Measurements from ENCODE around the gene CRHR2. TPM values are rescaled to one million over a fixed set of nuclear protein-coding genes. Genes with fewer than 3 reads are reported as not detected.
A peak's percentile ranks its signal among the peaks of the same experiment; 100 is the strongest.

CRHR2 gene
- total RNA-seq, 3 donors from 2014 or later (not counting 1 experiment from before 2014, with no cell fraction given): not detected

DNA sequence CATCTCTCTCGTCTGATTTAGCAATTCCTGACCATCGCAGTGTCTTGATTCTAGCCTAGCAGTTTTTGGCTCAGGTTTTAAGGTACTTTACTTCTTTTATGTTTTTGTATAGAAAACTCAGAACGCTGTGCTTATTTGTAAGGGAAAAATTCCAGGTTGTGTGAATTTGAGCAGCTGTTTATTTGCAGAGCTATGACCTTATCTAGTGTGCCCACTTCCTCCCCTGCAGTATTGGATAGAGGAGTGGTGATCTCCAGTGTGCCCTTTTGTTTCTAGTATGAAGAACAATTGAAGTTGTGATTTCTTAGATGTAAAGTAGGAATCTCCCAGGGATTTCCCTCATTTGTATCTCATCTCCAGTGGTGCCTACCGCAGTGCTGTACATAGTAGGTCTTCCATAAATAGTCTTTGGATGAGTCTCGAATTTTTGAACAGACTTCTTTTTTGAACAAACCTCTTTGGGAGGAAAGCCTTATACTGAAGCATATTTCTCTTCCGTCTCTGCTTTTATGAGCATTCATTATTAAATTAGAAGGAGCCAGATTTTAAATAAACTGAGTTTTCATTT lies 47.5 kb downstream of the CRHR2 start:
- H3K4me1 ChIP-seq (ENCODE audit: control insufficient read depth, insufficient read depth, low read length): no peaks in the 10 kb centered on the region
- intact Hi-C loops (cut with micrococcal nuclease): no loop called here
- Mint-ChIP-seq H3K9me3 (no peaks in the 10 kb centered on the region), H3K4me1 (no peaks in the 10 kb centered on the region), H3K27ac (peak overlapping the region; percentile 3 to 38), H3K4me3 (no peak overlapping the region), H3K36me3 (peaks cover 24% of the 10 kb centered on the region), H3K27me3 (ENCODE audit: low read depth in 2 of 2) (no peaks in the 10 kb centered on the region)
- H3K27me3 ChIP-seq (ENCODE audit: control insufficient read depth, insufficient read depth, low read length): no peaks in the 10 kb centered on the region
- H3K36me3 ChIP-seq (ENCODE audit: control insufficient read depth, insufficient read depth, low read length): peaks cover 50% of the 10 kb centered on the region
- 98% methylated on average over 6 of the region's 6 CpGs for WGBS (ENCODE audit: insufficient coverage)
- H3K27ac ChIP-seq (ENCODE audit: low read length): no peak overlapping the region
- TF ChIP-seq, protein P1, sequence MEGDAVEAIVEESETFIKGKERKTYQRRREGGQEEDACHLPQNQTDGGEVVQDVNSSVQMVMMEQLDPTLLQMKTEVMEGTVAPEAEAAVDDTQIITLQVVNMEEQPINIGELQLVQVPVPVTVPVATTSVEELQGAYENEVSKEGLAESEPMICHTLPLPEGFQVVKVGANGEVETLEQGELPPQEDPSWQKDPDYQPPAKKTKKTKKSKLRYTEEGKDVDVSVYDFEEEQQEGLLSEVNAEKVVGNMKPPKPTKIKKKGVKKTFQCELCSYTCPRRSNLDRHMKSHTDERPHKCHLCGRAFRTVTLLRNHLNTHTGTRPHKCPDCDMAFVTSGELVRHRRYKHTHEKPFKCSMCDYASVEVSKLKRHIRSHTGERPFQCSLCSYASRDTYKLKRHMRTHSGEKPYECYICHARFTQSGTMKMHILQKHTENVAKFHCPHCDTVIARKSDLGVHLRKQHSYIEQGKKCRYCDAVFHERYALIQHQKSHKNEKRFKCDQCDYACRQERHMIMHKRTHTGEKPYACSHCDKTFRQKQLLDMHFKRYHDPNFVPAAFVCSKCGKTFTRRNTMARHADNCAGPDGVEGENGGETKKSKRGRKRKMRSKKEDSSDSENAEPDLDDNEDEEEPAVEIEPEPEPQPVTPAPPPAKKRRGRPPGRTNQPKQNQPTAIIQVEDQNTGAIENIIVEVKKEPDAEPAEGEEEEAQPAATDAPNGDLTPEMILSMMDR (IDR thresholded peaks at IDR 0.05): no peak
- ATAC-seq (no peak), DNase-seq (no peak)
- no peak overlapping the region for H3K4me3 ChIP-seq (ENCODE audit: low read length)
- no peaks in the 10 kb centered on the region for H3K9me3 ChIP-seq (ENCODE audit: control insufficient read depth, insufficient read depth, low read length)

DNA sequence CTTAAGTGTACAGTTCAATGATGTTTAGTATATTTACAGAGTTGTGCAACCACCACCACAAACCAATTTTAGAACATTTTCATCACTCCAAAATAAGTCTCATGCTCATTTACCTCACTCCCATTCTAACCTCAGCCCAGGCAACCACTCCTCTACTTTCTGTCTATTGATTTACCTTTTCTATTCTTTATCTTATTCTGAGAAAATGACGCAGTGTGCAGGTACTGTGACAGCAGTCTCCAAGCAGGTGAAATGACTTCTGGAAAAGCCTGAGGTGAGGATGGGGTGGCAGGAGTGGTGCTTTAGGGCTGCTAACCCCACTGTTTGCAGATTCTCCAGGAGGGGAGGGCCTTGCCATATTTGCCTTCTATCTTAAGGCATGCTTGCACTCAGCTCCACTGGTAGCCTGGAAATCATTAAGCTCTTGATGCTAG lies 48.0 kb downstream of the CRHR2 start:
- ATAC-seq (no peak), DNase-seq (no peak)
- intact Hi-C loops (cut with micrococcal nuclease): no loop called here
- H3K4me1 Mint-ChIP-seq: no peaks in the 10 kb centered on the region
- no peak overlapping the region for H3K4me3 ChIP-seq (ENCODE audit: low read length)
- H3K36me3 Mint-ChIP-seq: peaks cover 26% of the 10 kb centered on the region
- H3K9me3 ChIP-seq (ENCODE audit: control insufficient read depth, insufficient read depth, low read length): no peaks in the 10 kb centered on the region
- no peaks in the 10 kb centered on the region for H3K27me3 Mint-ChIP-seq (ENCODE audit: low read depth in 2 of 2)
- WGBS (ENCODE audit: insufficient coverage): 100% methylated on average over 1 of the region's 1 CpG
- H3K9me3 Mint-ChIP-seq: no peaks in the 10 kb centered on the region
- no peak overlapping the region for H3K27ac ChIP-seq (ENCODE audit: low read length)
- no peak overlapping the region for H3K4me3 Mint-ChIP-seq
- H3K4me1 ChIP-seq (ENCODE audit: control insufficient read depth, insufficient read depth, low read length): no peaks in the 10 kb centered on the region
- TF ChIP-seq, protein P1 (IDR thresholded peaks at IDR 0.05): no peak
- H3K36me3 ChIP-seq (ENCODE audit: control insufficient read depth, insufficient read depth, low read length): peaks cover 55% of the 10 kb centered on the region
- H3K27ac Mint-ChIP-seq: peak overlapping the region; percentile 3 to 38
- H3K27me3 ChIP-seq (ENCODE audit: control insufficient read depth, insufficient read depth, low read length): no peaks in the 10 kb centered on the region

DNA sequence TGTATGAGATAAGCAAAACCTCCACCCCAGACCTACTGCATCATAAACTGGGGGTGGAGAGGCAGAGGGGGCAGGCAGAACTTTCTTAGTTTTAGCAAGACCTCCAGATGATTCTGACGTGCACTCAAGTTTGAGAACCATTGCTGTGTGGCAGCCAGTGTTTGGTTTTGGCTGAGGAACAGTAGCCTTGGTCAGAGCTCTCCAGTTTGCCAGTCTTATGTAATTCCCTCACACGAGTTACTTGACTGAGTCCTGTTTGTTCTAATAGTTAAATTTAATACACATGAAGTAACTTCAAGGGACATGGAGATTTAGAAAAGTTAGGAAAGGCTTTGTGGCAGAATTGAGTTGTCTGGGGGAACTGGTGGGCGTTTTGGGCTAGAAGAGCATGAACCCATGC lies 49.0 kb downstream of the CRHR2 start:
- no peaks in the 10 kb centered on the region for H3K9me3 ChIP-seq (ENCODE audit: control insufficient read depth, insufficient read depth, low read length)
- no peak overlapping the region for H3K27ac ChIP-seq (ENCODE audit: low read length)
- DNase-seq (no peak), ATAC-seq (no peak)
- no peaks in the 10 kb centered on the region for H3K27me3 ChIP-seq (ENCODE audit: control insufficient read depth, insufficient read depth, low read length)
- H3K4me3 ChIP-seq (ENCODE audit: low read length): no peak overlapping the region
- Mint-ChIP-seq H3K27me3 (ENCODE audit: low read depth in 2 of 2) (no peaks in the 10 kb centered on the region), H3K4me1 (no peaks in the 10 kb centered on the region), H3K36me3 (peaks cover 35% of the 10 kb centered on the region), H3K4me3 (no peak overlapping the region), H3K27ac (peak overlapping the region in 1 of 2 donors; percentile 24), H3K9me3 (no peaks in the 10 kb centered on the region)
- intact Hi-C loops (cut with micrococcal nuclease): no loop called here
- TF ChIP-seq, protein P1 (IDR thresholded peaks at IDR 0.05): no peak
- H3K36me3 ChIP-seq (ENCODE audit: control insufficient read depth, insufficient read depth, low read length): peaks cover 64% of the 10 kb centered on the region
- H3K4me1 ChIP-seq (ENCODE audit: control insufficient read depth, insufficient read depth, low read length): no peaks in the 10 kb centered on the region
- WGBS (ENCODE audit: insufficient coverage): 96% methylated on average over 3 of the region's 3 CpGs

DNA sequence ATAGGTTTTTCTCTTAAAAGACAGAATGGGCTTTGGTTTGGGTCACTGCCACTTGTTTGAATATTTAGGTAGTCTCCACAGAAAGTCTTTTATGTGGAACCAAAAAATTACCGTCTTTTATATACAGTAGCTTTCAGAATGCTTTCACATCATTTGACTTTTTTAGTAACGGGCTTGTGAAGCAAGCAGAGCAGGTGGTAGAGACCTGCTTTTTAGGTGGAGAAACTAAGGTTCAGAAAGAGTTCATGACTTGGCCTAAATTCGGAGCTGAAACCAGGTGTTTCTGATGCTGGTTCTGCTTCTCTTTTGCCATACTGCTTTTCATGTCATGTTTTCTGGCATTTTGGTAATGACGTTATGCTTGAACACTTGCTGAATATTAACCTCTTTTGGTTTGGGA lies 51.3 kb downstream of the CRHR2 start:
- intact Hi-C loops (cut with micrococcal nuclease): no loop called here
- peaks cover 35% of the 10 kb centered on the region for H3K36me3 Mint-ChIP-seq
- H3K36me3 ChIP-seq (ENCODE audit: control insufficient read depth, insufficient read depth, low read length): peaks cover 74% of the 10 kb centered on the region
- no peak overlapping the region for H3K4me3 ChIP-seq (ENCODE audit: low read length)
- TF ChIP-seq, protein P1 (IDR thresholded peaks at IDR 0.05): no peak
- no peak overlapping the region for H3K27ac Mint-ChIP-seq
- ATAC-seq (no peak), DNase-seq (no peak)
- H3K4me1 Mint-ChIP-seq: no peaks in the 10 kb centered on the region
- no peak overlapping the region for H3K27ac ChIP-seq (ENCODE audit: low read length)
- no peaks in the 10 kb centered on the region for H3K9me3 Mint-ChIP-seq
- no peak overlapping the region for H3K4me3 Mint-ChIP-seq
- no peaks in the 10 kb centered on the region for H3K4me1 ChIP-seq (ENCODE audit: control insufficient read depth, insufficient read depth, low read length)
- H3K27me3 ChIP-seq (ENCODE audit: control insufficient read depth, insufficient read depth, low read length): no peaks in the 10 kb centered on the region
- 96% methylated on average over 3 of the region's 4 CpGs for WGBS (ENCODE audit: insufficient coverage)
- H3K9me3 ChIP-seq (ENCODE audit: control insufficient read depth, insufficient read depth, low read length): no peaks in the 10 kb centered on the region
- no peaks in the 10 kb centered on the region for H3K27me3 Mint-ChIP-seq (ENCODE audit: low read depth in 2 of 2)

All from natural killer cell (primary cell).